HuH-7.5 (cell line): ENCODE measurements around the gene CTXN1.
"Not testable (repeated sequence)": the region's sequence is repeated elsewhere in the genome, so short reads cannot be mapped to it uniquely, and the experiment has no call there.

ENCODE experiments used
- DNase-seq: peaks from one replicate; pipeline ENCODE4 v3.0.0; 2011; ENCODE audit warnings: low spot score

Gene CTXN1

DNA sequence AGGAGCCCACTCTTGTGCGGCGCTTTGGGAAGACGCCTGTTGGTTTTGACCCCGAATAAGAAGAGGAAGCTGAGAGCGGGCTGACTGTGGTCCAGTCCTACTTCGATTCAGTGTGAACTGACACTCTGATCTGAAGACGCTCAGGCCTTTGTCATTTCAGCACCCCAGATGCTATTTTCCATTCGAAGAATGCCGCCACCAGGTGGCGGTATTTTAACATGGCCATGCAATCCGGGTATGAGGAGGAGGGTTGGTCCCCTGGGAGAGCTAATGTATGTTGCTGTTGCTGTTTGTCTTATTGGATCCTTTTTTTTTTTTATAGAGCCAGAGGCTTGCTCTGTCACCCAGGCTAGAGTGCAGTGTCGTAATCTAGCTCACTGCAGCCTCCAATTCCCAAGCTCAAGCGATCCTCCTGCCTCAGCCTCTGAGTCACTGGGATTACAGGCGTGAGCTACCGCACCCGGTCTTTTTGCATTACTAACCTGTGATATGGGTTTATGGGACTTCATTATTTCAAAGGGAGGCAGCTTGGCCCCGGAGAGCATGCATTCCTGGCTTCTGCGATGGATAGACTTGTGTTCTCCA, 18.3 kb upstream of the CTXN1 start:
- DNase-seq: peak; percentile 86

DNA sequence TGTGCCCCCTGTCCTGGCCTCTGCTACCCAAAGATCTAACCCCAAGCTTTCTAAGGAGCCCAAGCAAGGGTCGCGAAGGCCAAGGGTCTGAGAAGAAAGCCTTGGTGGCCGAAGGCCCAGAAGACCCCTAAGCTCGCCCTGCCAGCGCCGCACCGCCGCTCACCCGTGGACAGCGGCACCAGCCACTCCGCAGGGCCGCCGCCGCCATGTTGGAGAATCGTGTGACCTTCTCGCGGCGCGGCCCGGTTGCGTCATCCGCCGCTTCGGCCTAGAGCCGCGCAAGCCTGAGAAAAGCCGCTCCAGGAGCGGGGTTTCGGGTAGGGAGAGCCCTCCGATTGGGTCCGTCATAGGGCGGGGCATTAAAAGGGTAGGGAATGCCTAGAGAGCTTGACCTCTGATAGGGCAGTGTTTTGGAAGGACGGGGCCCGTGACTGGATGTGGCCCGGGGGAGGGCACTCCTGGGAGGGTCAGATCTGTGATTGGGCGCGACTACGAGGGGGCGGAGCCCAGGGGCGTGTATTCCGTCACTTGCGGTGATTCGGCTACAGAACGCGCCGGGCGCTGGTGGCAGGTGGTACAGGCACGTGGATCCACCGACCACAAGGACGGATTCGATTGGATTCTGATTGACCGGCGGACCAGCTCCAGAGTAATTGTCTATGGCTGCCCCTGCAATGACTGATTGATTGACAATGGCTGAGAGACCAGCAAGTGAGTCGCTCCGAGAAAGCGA, 17.7 kb upstream of the CTXN1 start, which contains the start of gene TIMM44:
TIMM44 (minus strand) TSS at position 223 of the 733 bp plus-strand sequence; CDS start at position 208, 15 bp downstream.
- peak; percentile 95 for DNase-seq

DNA sequence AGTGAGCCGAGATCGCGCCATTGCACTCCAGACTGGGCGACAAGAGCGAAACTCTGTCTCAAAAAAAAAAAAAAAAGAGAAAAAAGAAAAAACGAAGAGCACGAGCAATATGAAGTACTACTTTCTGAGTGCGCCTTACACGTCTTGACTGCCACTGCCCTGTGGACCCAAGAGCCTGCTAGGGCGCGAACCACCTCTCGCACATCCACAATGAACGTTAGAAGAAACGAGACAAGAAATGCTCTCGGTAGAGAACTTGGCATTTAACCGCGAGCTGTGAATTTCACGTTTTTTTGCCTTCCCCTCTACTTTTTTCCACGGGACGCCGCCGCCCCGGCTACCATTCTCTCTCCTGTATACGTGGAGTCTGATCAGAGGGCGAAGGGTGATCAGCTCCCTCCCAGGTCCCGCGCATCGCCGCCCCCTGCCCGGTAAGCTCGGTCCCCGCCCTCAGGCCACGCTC, 17.1 kb upstream of the CTXN1 start:
- no peak for DNase-seq

DNA sequence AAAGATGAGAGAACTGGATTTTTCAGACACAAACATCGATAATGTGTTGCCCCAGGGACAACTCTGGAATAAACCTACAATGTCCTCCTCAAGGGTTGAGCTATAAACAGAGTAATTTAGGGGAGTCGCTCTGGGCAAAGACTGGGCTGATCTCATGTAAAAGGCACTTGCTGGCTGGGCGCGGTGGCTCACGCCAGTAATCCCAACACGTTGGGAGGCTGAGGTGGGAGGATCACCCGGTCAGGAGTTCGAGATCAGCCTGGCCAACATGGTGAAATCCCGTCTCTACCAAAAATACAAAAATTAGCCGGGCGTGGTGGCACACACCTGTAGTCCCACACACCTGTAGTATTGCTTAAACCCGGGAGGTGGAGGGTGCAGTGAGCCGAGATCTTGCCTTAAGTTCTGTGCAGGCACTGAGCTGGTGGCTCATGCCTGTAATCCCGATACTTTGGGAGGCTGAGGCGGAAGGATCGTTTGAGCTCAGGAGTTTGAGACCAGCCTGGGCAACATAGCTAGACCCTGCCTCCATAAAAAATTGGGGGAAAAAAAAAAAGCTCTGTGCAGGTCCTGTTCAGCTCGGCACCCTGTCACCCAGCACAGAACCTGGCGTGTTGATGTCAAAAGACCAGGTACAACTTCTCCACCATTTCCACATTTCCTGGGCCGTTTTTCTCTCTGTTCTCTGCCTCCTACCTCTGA, 16.1 kb upstream of the CTXN1 start:
- DNase-seq: no peak

DNA sequence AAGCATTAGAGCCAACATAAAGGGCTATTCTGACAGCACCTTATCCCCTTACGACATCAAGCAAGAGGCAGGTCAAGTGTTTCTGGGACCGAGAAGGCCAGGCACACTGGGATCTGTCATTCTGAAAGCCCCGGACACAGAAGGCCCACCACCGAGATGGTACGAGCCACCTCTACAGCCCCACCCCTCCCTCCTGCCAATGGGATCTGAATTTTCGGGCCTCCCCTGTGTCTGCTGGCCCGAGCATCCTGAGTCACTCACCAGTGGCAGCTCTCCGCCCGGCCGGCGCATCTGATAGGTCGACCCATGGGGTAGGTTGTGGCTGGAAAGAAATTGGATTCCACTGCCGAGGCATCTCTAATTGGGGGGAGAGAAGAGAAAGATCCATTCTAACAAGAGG, 14.9 kb upstream of the CTXN1 start:
- DNase-seq: no peak

DNA sequence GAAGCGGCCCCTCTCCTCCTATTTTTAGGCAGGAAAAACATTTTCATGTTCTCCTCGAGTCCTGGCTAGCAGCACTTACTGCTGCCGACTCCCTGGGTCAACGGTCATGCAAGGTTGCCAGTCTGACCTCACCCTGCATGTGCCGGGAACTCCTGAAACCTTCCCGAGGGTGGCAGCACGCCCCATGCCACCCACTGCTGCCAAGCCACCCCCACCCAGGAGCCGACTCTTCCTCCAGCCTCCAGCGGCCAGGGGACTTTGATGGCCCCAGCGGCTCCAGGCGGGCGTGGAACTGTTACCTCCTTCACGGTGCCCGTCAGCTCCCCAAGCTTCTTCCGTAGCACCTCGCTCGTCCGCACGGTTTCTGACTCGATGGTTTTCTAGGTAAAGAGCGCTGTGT, 8.8 kb upstream of the CTXN1 start:
- no peak for DNase-seq

DNA sequence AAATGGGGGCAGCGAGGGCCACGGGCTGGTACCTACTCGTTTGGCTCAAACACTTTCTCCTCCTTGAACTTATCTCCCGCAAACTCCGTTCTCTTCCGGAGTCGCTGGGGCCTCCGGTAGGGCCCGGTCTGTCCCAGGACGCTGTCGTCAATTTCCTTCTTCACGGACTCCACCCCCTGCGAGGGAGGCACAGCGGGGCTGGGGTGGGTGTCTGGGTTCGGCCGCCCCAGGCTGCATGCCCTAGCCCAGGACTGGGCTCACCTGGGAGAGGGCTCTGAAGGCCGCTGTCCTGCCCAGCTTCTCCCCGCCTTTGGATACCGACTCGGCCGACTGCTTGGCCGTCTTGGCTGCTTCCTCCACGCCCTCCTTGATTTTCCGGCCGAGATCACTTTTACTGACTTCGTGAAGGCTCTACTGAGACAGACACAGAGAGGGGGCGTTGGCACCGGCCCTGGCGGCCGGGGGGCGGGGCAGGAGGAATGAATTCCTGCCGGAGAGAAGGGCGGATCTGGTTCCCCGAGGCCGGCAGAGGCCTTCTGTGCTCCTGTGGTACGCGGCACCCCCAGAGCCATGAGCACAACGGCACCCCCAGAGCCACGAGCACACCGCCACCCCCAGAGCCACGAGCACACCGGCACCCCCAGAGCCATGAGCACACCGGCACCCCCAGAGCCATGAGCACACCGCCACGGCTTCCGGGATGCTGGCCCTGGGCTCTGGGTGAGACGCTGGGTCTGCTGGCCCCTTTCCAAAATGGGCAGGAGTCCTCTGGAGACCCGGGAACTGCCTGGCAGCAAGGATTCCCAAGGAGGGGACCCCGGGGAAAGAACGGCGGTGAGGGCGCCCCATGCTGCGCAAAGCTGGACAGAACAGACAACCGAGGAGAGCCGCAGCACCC, 8.1 kb upstream of the CTXN1 start:
- DNase-seq: no peak

DNA sequence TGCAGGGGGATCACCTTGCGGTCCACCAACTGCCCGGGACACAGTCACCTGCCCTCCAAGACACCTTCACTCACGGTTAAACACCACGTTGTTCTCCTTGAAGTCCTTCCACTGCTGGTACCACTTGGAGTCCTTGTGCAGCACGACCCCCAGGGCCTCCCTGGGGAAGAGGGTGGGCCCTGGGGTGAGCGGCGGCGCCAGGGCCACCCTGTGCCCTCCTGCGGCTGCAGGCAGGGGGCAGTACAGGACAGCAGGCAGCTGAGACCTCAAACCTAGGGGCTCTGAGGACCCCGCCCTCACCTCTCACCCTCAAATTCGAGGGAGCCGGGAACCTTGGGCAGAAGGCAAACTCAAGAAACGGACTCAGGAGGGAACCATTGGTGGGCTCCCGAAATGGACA, 7.5 kb upstream of the CTXN1 start:
- no peak for DNase-seq

DNA sequence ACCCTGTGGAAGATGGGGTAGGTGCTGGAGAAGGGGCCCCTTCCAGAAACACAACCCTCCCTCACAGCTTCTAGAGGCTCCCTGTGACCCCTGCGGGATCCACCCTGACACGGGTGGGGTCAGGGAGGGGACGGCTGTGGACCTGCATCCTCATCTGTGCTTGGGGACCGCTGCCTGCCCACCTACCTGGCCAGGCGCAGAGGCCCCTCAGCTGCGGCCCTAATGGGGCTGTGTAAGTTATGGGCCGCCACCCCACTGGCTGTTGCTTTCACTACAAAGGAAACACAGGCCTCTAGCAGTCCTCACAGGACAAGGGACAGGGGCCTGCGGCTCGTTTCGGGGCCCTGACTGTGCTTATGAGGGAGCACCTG, 7.0 kb upstream of the CTXN1 start:
- DNase-seq: no peak

DNA sequence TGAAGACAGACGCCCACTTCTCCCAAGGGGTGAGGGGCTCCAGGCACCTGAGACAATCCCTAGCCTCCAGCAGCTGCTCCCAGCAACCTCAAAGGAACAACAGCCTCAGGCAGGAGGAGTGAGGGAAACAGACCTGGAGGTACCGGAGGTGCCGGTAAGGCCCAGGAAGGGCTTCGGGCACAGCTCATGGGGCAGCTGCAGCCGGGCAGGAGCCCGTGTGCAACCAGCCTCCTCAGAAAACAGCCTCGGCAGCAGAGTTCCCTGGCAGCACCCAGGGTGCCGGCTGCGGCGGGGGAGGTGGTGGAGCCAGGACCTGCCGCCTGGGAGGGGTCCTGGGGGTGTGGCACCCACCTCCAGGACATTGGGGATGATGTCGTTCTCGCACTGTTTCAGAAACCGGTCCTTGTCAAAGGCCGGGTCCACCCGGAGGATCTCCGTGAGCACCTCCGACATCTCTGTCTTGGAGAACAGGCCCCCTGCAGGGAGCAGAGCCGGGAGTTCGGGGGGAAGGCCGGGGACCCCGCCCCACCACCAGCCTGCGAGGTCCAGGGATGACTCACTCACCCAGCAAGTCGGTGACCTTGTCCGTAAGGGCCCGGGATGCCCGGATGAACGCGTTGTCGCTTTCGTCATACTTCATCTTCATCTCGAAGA, 6.5 kb upstream of the CTXN1 start:
- DNase-seq: no peak

DNA sequence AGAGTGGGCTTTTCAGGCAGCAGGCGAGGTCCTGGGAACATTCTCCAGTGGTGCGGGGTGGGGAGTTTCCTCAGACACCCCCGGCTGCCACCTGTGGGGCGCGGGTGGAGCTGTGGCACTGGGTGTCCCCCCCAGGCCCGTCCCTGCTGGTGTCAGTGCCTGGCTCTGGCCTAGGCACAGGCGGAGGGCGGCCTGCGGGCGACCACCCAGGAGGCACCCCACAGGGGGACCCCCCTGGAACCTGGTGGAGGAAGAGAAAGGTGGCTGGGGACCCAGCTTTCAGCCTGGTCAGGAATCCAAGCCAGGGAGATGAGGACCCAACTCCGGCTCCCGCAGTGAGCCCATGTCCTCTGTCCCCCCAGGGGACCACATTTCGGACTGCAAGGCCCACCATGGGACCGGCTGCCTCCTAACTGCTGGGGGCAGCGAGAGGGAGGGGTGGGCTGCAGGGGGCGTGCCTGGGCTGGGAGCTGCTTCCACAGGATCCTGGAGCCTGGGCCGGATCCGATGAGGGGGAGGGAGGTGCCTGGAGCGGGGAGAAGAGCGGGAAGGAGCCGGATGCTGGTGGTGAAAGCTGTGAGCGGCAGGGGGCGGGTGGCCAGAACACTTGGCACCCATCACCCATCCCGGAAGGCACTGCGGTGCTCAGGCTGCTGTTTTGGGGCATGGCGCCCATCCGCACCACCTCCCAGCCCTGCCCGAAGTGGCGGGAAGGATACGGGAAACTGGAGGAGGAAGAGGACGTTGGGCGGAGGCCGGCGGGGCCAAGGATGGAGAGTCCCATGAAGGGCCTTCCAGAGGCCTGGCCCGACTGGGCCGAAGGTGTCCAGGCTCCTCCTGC, 5.5 kb upstream of the CTXN1 start:
- DNase-seq: no peak

DNA sequence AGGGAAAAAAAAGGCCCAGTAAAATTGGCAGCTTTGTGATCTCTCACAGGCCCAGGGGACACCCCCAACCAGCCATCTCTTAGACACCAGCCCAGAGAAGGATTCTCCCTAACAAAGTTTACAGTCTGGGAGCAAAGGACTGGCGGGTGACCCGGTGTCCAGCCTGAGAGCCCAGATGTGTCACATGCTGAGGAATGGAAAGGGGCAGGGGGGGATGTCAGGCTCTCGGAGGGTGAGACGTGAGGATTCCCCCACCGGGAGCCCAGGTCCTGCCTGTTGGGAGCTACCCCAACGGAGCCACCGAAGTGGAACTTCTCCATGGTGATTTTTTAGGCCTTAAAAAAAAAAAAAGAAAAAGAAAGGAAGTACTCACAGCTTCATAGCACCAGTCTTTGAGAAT, 4.8 kb upstream of the CTXN1 start:
- DNase-seq: no peak

DNA sequence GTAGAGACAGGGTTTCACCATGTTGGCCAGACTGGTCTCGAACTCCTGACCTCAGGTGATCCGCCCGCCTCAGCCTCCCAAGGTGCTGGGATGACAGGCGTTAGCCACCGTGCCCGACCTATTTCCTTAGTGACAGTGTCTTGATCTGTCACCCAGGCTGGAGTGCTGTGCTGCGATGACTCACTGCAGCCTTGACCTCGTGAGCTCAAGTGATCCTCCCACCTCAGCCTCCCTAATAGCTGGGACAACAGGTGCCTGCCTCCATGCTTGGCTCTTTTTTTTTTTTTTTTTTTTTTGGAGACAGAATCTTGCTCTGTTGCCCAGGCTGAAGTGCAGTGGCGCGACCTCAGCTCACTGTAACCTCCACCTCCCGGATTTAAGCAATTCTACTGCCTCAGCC, 4.1 kb upstream of the CTXN1 start:
- not testable (repeated sequence) for DNase-seq

DNA sequence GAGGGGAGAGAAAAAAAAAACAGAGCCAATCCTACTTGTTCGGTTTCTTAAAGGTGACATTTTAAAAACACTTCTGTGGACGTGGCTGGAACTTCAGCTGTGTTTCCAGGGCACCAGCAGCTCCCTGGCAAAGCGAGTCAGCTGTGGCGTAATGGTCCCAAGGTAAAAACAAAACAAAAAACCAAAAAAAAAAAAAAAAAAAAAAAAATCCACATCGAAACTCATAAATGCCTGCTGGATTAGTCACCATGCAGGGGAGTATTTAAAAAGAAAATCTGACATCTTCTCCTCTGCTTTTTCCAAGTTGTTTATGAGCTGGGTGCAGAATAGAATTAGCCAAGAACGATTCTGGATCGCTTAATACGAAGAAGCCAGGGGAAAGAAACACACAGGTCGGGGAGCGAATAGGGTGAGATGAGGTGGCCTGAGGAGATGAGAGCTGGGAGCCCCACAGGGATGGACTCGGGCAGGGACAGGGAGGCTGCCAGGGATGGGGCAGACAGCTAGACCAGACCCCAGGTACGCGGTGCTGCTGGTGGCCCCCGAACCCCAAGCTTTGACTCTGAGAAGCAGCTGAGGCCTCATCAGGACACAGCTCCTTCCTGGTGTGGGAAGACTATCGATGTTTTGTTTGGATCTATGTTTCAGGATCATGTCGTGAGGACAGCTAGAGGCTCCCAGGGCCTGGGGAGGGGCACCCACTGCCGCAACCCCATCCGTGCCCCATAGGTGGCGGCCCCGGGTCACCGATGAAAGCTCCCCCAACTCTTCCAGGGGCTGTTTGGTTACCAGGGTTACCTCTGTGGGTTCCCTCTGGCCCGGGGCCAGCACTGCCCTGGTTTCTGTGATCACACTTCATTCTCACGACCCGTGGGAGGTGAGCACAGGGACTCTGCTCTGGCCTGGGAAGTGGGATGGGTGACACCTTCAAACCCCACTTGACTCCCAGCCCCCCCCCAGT, 3.1 kb upstream of the CTXN1 start:
- DNase-seq: peak; percentile 73

DNA sequence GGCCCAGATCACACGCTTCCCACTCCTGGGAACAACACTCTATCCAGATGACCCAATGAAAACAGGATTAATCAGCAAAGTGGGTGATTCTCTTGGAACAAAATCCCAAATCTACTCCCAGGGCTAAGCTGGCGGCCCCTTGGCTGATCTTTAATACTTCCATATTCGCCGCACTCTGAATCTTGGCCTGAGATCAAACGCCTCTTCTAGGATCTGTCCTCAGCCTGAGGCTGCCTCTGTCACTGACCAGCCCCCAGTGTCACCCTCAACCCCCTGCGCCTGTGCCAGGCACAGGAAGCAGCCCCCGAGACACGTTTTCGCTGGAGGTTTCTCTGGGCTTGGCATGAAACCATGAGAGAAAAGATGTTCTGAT, 2.4 kb upstream of the CTXN1 start:
- DNase-seq: no peak

DNA sequence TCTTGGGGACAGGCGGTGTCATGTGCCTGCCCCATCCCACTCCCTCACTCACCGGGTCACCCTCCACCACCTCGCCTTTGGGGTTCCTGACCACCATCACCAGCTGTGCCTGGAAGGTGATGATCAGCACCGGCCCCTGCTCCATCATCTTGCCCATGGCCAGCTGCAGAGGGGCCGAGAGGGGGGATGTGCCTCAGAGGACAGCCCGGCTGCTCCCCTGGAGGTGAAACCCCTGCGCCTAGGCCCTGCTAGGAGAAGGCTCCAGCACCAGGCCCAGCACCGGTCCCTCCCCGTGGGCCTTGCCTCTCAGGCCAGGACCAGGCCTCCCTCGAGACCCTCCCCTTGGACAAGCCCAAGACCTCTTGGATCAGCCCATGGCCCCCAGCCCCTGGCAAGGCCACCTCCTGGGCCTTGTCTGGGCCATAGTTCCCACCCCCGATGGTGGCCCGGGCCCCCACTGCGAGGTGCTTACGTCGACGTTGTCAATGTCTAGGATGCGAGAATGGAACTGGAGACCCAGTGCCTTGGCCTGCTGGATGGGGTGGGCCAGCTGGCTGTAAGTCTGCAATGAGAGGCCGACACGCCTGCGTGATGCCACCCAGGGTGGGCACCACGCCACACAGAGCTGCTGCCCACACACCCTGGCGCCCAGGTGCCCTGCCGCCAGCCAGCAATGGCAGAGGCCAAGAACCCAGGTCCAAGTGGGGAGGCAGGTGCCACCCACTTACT, 1.8 kb upstream of the CTXN1 start:
- DNase-seq: no peak

DNA sequence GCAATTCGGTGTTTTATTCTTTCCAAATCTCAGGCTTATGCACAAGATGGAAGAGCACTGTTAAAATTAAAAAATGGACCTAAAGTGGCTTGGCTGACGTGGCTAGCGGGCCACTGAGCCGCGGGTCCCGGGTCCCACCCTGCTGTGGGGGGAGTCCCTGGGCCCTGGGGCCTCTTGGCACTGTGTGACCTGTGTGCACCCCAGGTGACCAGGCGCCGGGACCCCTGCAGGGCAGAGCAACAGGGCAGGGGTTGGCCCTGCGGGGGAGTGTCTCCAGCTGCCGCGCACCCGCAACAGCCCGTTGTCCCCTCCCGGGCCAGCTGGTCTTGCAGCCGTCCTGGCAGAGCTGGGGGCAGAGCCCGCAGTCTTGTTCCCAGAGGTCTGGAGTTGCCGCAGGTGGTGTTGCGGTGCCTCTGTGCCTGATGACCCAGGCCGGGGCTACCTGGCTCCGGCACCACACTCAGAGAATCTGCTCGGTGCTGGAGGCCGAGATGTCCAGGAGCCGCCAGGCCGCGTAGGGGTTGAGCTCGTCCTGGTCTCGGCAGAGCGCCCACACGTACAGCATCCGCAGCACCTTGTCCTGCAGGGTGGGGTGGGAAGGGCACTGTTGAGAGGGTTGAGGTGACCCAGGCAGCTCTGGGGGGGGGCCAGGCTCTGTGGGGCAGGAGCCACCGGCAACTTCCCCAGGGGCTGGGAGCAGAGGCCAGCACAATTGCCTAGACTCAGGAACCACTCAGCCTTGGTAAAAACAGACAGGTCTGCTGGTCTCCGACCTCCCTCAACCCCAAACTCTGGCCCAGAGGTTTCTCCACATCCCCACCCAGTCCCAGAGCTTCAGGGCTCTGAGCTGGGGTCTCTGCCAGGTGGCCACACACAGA, 1.0 kb upstream of the CTXN1 start:
- DNase-seq: no peak
